ENCODE results near the gene KANK3. TPM values are rescaled to one million over a fixed set of nuclear protein-coding genes. Genes with fewer than 3 reads are reported as not detected.
"Not testable (repeated sequence)": the region's sequence is repeated elsewhere in the genome, so short reads cannot be mapped to it uniquely, and the experiment has no call there.

Gene KANK3
- total RNA-seq: 0.05 and 0.11 TPM in 2 replicates
- 0.14 TPM for polyA plus RNA-seq (2012)

DNA sequence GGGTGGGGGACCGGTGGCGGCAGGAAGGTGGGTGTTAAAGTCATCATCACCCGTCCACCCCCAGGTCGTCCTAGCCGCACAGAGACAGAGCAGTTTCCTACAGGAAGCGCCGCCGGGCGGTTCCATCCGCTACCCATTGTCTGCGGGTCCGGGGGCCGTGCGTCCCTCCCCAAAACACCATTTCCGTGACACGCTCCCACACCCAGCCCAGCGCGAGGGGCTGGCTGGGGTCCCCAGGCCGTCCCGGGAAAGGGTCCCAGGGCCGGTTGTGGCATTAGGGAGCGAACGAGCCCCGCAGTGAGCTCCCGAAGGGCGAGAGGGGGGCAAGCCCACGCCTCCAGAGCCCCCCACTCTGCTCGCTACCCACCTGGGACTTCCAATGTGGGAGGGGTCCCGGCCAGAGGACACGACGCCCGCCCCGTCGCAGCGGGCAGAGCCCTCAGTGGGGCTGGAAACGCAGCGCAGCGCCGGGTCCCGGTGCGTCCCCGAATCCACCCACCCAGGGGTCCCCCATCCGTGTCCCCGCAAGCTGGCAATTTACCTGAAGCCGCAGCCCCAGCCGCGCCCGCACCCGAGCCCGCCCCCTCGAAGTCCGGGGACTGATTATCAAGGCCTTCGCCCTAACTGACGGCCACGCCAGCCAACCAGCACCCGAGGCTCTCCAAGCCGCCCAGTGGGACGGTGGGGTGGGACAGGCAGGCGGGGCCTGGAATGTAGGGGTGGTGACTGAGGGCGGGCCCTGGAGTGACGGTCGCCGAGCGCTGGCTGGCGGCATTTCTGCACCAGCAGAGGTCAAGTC is at the start of gene KANK3:
TSS of gene KANK3 (minus strand) at position 579 of the 799 bp plus-strand sequence. CDS start 5,434 bp downstream, outside the sequence.
- DNase-seq (ENCODE audit: low read depth): peak; percentile 88

DNA sequence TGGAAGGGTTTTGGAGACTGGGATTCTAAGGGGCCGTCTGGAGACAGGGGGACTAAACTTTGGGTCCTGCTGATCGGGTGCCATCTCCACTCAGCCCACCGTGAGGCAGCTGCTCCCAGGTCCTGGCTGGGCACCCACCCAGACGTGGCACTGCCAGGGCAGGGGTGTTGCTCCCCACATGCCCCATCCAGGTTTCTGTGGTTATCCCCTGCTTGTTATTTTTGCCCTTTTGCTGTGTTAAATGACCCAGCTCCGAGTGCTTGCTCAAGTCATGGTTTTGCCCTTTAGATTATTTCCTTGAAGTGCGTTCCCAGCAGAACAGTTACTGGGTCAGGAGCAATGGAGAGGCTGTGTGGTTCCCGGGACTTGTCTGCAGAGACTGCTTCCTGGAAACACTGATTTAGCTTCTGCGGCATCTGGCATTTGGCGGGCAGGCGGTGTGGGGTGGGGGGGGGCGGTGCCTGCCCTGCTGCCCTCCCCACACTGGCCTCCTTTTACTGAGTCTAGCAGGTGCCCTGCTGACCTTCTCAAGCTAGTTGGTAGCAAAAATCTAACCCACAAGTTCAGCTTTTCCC is 49.0 kb upstream of the KANK3 start:
- DNase-seq (ENCODE audit: low read depth): peak; percentile 72

DNA sequence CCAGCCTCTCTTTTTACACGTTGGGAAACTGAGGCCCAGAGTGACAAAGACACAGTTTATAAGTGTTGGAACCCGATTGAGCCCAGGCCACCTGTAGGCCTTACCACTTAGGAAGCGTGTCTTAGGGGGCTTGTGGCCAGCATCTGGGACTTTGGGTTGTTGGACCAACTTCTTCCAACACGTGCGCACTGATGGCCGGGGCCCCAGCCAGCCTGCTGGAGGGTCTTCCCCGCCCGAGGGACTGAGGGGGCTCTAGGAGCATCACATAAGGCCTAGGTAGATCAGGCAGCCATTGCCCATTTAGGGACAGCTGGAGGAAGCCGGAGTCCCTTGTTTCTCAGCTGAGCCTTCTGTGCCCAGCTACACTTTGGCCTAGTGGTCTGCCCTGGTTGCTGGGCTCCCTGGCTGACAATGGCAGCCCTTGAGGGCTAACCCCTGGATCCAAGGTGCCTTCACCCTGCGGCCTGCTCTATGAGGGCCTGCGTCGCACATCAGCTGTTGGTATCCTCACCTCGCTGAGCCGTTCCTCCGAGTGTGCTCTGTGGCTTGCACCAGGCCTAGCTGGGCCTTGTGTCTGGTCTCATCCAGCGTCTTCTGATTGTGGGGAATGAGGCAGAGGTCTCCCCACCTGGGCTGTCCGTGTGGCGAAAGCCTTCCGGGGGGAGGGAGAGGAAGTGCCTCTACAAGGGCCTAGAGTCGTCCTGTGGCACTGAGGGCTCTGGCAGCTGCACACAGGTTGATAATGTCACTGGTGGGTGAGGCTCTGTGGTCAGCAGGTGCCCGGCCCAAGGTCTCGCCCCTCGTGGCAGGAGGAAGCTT is 48.3 kb upstream of the KANK3 start:
- DNase-seq (ENCODE audit: low read depth): no peak

DNA sequence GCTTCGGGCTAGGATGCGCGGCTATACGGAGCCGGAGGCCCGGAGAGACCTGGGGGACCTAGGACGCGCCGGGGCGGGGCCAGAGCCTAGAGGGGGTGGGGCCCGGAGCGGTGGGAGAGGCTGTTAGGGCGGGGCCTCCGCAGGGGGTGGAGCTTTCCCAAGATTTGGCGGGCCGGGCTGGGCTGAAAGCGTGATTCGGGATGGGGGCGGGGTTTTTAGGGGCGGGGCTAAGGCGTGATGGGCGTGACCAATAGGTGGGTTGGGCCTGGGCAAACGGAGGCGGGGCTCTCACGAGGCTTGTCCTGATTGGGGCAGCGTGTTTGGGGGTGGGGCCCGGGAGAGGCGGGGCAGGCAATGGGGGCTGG is 47.5 kb upstream of the KANK3 start:
- DNase-seq (ENCODE audit: low read depth): peak; percentile 83

DNA sequence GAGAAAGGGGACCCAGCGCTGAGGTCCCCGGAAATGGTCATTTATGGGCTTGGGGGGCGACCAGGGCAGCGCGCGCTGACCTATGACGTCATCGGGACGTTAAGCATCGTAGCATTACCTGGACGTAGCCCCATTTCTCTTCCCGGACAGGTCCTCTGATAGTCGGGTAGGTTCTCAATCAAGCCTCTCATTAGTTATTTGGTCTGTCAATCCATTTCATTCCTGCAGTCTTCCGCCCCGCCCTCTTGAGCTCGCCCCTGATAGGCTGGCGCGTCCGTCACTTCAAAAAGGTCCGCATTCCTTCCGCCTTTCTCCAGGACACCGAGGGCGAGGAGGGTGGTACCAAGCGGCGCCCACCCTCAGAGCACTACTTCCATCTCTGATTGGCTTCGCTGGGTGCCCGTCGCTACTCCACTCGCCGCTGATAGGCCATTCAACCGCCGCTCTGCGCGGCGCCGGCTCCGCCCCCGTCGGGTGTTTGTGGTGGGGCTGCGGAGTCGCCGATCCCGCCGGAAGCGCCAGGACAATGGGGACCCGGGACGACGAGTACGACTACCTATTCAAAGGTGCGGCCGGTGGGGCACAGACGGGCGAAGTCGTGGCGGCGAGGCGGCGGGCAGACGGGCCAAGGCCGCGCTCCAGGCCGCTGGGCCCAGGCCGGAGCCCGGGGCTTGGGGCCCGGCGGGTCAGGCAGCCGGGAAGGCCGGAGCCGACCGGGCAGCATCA is 47.0 kb upstream of the KANK3 start, which contains the start of gene RAB11B:
TSS of gene RAB11B (plus strand) at position 470 of the 726 bp plus-strand sequence. CDS start at position 527, 57 bp downstream.
- peak; percentile 100 for DNase-seq (ENCODE audit: low read depth)

DNA sequence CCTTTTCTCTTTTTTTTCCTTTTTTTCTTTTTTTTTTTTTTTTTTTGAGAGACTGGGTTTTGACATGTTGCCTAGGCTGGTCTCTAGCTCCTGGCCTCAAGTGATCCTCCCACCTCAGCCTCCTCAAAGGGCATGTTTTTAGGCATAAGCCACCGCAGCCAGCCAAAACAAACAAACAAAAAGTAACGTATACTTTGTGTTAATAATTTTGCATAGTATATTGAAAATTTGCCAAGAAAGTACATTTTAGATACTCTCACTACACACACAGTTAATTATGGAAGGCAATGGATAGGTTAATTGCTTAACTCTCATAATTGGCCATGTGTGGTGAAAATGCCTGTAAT is 45.5 kb upstream of the KANK3 start:
- DNase-seq (ENCODE audit: low read depth): no peak

DNA sequence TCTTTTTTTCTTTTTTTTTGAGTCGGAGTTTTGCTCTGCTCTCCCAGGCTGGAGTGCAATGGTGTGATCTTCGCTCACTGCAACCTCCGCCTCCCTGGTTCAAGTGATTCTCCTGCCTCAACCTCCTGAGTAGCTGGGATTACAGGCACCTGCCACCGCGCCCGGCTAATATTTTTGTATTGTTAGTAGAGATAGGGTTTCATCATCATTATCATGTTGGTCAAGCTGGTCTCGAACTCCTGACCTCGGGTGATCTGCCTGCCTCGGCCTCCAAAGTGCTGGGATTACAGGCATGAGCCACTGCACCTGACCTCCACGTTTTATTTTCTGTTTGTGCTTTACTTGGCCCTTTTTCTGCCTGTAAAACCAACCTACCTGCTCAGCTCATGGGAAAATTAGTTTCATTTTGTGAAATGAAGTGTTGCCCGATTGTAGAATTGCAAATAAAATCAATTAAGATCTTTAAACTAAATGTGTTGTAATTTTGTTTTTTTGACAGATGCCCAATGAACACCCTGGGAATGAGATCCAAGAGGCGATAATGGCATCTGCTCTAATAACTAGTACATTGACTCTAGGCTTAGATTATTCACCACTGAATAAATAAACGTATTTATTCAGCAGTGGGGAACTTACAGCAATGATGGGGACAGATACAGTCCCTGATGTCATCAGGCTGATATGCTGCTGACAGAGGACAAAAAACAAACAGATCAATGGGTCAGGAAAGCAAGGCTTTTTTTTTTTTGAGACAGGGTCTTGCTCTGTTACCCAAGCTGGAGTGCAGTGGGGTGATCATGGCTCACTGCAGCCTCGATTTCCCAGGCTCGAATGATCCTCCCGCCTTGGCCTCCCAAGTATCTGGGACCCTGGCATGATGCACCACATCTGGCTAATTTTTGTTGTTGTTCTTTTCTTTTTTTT is 44.9 kb upstream of the KANK3 start:
- DNase-seq (ENCODE audit: low read depth): no peak

DNA sequence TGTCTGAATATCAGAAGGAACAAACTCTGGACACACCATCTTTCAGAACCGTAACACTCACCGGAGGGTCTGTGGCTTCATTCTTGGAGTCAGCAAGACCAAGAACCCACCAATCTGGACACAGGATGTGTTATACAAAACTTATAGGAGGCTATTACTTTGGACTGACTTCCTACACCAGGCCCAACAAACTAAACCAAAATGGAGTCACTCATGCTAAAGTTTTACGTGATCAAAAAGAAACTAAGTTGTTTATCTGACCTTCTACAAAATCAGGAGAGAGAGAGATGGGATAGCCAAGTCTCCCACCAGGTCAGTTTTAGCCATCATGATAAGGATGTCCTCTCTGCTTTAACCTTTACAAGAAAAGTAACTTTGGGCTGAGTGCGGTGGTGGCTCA is 43.9 kb upstream of the KANK3 start:
- no peak for DNase-seq (ENCODE audit: low read depth)

DNA sequence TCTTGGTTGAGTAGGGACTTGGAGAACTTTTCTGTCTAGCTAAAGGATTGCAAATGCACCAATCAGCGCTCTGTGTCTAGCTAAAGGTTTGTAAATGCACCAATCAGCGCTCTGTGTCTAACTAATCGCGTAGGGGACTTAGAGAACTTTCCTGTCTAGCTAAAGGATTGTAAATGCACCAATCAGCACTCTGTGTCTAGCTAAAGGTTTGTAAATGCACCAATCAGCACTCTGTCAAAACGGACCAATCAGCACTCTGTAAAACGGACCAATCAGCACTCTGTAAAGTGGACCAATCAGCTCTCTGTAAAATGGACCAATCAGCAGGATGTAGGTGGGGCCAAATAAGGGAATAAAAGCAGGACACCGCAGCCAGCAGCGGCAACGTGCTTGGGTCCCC is 43.4 kb upstream of the KANK3 start:
- DNase-seq (ENCODE audit: low read depth): not testable (repeated sequence)

DNA sequence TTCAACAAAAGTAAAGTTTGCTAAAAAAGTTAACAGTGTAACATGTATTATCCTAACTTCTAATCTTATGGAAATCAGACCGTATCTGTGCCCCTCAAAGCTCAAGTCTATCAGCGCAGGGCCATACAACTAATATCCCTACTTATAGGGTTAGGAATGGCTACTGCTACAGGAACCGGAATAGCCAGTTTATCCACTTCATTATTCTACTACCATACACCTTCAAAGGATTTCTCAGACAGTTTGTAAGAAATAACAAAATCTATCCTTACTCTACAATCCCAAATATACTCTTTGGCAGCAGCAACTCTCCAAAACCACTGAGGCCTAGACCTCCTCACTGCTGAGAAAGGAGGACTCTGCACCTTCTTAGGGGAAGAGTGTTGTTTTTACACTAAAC is 42.5 kb upstream of the KANK3 start:
- DNase-seq (ENCODE audit: low read depth): not testable (repeated sequence)

DNA sequence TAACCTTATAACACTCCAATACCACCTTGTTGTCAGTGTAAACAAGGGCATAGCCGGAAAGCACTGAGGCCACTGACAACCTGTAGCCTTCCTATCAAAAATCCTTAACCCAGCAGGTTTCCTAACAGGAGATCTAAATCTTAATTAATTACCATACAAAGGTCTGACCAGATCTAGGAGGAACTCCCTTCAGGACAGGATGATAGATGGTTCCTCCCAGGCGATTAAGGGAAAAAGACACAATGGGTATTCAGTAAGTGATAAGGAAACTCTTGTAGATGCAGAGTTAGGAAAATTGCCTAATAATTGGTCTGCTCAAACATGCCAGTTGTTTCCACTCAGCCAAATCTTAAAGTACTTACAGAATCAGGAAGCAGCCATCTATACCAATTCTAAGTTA is 42.0 kb upstream of the KANK3 start:
- DNase-seq (ENCODE audit: low read depth): not testable (repeated sequence)

DNA sequence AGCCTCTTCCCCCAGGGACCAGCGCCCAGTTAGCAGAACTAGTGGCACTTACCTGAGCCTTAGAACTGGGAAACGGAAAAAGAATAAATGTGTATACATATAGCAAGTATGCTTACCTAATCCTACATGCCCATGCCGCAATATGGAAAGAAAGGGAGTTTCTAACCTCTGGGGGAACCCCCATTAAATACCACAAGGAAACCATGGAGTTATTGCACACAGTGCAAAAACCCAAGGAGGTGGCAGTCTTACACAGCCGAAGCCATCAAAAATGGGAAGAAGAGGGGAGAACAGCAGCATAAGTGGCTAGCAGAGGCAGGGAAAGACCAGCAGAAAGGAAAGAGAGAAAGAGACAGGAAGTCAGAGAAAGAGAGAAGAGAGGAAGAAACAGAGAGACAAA is 41.5 kb upstream of the KANK3 start:
- not testable (repeated sequence) for DNase-seq (ENCODE audit: low read depth)

DNA sequence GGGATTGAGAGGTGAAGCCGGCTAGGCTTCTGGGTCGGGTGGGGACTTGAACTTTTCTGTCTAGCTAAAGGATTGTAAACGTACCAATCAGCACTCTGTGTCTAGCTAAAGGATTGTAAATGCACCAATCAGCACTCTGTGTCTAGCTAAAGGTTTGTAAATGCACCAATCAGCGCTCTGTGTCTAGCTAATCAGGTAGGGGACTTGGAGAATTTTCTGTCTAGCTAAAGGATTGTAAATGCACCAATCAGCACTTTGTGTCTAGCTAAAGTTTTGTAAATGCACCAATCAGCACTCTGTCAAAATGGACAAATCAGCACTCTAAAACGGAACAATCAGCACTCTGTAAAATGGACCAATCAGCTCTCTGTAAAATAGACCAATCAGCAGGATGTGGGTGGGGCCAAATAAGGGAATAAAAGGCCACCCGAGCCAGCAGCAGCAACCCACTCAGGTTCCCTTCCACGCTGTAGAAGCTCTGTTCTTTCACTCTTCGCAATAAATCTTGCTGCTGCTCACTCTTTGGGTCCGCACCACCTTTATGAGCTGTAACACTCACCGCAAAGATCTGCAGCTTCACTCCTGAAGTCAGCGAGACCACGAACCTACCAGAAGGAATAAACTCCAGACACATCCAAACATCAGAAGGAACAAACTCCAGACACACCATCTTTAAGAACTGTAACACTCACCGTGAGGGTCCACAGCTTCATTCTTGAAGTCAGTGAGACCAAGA is 36.3 kb upstream of the KANK3 start:
- DNase-seq (ENCODE audit: low read depth): not testable (repeated sequence)

DNA sequence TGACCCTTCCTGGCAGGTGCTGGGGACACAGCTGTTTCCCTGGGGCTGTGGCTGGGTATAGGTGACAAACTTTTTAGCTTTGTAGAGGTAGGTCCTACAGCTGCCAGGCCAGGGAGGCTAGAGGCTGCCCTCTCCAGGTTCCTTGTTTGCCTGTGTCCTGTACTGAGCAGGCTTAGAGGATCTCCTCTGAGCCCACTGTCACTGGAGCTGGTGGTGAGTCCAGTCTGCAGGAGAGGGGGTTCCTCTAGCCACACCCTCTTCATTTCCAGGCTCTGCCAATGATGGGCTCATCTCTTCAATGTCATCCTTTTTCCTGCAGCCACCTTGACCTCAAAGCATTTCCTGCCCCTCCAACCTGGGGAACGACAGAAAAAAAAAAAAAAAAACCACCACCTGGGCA is 34.5 kb upstream of the KANK3 start:
- DNase-seq (ENCODE audit: low read depth): no peak

DNA sequence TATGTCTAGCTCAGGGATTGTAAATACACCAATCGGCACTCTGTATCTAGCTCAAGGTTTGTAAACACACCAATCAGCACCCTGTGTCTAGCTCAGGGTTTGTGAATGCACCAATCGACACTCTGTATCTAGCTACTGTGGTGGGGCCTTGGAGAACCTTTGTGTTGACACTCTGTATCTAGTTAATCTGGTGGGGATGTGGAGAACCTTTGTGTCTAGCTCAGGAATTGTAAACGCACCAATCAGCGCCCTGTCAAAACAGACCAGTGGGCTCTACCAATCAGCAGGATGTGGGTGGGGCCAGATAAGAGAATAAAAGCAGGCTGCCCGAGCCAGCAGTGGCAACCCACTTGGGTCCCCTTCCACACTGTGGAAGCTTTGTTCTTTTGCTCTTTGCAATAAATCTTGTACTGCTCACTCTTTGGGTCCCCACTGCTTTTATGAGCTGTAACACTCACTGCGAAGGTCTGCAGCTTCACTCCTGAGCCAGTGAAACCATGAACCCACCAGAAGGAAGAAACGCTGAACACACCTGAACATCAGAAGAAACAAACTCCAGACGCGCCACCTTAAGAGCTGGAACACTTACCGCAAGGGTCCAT is 33.4 kb upstream of the KANK3 start:
- not testable (repeated sequence) for DNase-seq (ENCODE audit: low read depth)

DNA sequence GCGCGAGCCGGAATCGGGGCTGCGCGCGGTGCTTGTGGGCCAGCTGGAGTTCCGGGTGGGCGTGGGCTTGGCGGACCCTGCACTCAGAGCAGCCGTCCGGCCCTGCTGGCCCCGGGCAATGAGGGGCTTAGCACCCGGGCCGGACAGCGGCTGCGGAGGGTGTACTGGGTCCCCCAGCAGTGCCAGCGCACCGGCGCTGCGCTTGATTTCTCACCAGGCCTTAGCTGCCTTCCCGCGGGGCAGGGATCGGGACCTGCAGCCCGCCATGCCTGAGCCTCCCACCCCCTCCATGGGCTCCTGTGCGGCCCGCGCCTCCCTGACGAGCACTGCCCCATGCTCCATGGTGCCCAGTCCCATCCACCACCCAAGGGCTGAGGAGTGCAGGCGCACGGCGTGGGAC is 32.7 kb upstream of the KANK3 start:
- DNase-seq (ENCODE audit: low read depth): not testable (repeated sequence)

DNA sequence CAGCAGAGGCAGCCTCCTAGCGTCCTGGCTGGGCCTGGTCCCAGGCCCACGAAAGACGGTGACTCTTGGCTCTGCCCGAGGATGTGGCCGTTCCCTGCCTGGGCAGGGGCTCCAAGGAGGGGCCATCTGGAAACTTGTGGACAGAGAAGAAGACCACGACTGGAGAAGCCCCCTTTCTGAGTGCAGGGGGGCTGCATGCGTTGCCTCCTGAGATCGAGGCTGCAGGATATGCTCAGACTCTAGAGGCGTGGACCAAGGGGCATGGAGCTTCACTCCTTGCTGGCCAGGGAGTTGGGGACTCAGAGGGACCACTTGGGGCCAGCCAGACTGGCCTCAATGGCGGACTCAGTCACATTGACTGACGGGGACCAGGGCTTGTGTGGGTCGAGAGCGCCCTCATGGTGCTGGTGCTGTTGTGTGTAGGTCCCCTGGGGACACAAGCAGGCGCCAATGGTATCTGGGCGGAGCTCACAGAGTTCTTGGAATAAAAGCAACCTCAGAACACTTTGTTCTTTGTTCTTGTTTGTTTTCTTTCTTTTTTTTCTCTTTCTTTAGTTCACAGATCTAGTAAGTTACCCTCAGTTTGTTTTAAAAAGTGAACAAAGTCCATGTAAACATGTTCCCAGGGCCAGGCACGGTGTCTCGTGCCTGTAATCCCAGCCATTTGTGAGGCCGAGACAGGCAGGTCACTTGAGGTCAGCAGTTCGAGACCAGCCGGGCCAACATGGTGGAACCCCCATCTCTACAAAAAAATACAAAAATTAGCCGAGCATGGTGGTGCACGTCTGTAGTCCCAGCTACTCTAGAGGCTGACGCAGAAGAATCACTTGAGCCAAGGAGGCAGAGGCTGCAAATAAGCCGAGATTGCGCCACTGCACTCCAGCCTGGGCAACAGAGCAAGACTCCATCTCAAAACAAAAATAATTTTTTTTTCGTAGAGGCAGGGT is 31.1 kb upstream of the KANK3 start:
- DNase-seq (ENCODE audit: low read depth): no peak
